ENCODE data around the gene OR13C5.
"Not testable (repeated sequence)": the region's sequence is repeated elsewhere in the genome, so short reads cannot be mapped to it uniquely, and the experiment has no call there.

The OR13C5 gene

GRCh38 chr9:104599313-104599712 lies at the start of gene OR13C5:
Gene OR13C5 (minus strand): TSS chr9:104599413. CDS start chr9:104599413, 0 bp downstream.
- not testable (repeated sequence) for H3K4me3 Mint-ChIP-seq, DNase-seq

GRCh38 chr9:104635456-104635855 lies 36.2 kb upstream of the OR13C5 start:
- H3K4me1 Mint-ChIP-seq (ENCODE audit: low read depth) = no peaks in the 10 kb centered on the region
- peaks cover 26% of the 10 kb centered on the region for H3K9me3 Mint-ChIP-seq
- no peak overlapping the region for H3K27ac Mint-ChIP-seq
- no peak overlapping the region for H3K4me3 Mint-ChIP-seq
- no peaks in the 10 kb centered on the region for H3K27me3 Mint-ChIP-seq
- no peak for DNase-seq
- no peaks in the 10 kb centered on the region for H3K36me3 Mint-ChIP-seq (ENCODE audit: low read depth)

More at GRCh38 chr9:104599313-104599712, at the start of gene OR13C5:
- H3K9me3 Mint-ChIP-seq; H3K36me3 Mint-ChIP-seq (ENCODE audit: low read depth); H3K27me3 Mint-ChIP-seq; H3K27ac Mint-ChIP-seq; H3K4me1 Mint-ChIP-seq (ENCODE audit: low read depth): not testable (repeated sequence)

GRCh38 chr9:104633976-104634520 lies 34.8 kb upstream of the OR13C5 start:
- Mint-ChIP-seq H3K4me3 (no peak overlapping the region), H3K4me1 (ENCODE audit: low read depth) (no peaks in the 10 kb centered on the region), H3K9me3 (peaks cover 13% of the 10 kb centered on the region), H3K36me3 (ENCODE audit: low read depth) (no peaks in the 10 kb centered on the region), H3K27ac (no peak overlapping the region), H3K27me3 (no peaks in the 10 kb centered on the region)
- DNase-seq = no peak

DNA sequence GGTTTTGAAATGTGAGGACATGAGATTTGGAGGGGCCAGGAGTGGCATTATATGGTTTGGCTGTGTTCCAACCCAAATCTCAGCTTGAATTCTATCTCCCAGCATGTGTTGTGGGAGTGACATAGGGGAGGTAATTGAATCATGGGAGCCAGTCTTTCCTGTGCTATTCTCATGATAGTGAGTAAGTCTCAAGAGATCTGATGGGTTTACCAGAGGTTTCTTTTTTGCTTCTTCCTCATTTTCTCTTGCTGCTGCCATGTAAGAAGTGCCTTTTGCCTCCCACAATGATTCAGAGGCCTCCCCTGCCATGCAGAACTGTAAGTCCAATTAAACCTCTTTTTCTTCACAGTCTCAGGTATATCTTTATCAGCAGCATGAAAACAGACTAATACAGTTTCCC lies 26.8 kb upstream of the OR13C5 start:
- H3K27ac Mint-ChIP-seq; H3K4me3 Mint-ChIP-seq; H3K36me3 Mint-ChIP-seq (ENCODE audit: low read depth); H3K4me1 Mint-ChIP-seq (ENCODE audit: low read depth); H3K27me3 Mint-ChIP-seq; DNase-seq; H3K9me3 Mint-ChIP-seq: not testable (repeated sequence)

DNA sequence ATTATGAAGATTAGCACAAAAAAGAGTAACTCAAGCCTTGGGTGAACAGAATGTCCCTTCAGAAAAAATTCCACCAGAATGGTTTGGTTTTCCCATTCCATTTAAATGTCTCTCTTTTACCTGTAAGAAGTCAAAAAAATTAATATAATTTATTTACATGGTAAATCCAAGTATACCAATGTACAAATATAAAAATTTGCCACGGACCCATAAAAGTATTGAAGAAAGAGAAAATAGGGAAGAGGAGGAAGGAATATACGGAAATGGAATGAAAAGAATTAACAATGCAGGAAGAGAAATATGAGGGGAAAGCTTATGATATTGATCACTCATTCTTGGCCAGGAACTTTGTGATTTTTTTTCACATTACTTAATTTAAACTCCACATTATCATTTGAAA lies 18.9 kb upstream of the OR13C5 start, which contains the start of gene OR13C9:
Gene OR13C9, minus strand, starts transcription at position 101 of the 400 bp plus-strand sequence. Its CDS starts 0 bp downstream, at position 101.
- no peaks in the 10 kb centered on the region for H3K36me3 Mint-ChIP-seq (ENCODE audit: low read depth)
- H3K27me3 Mint-ChIP-seq = no peaks in the 10 kb centered on the region
- no peak for DNase-seq
- H3K4me1 Mint-ChIP-seq (ENCODE audit: low read depth) = no peaks in the 10 kb centered on the region
- no peaks in the 10 kb centered on the region for H3K9me3 Mint-ChIP-seq
- H3K4me3 Mint-ChIP-seq = no peak within 1 kb of the TSS
- H3K27ac Mint-ChIP-seq = no peak within 1 kb of the TSS

- H3K4me1 Mint-ChIP-seq (ENCODE audit: low read depth) = no peaks in the 10 kb centered on the region
- no peaks in the 10 kb centered on the region for H3K9me3 Mint-ChIP-seq
- no peaks in the 10 kb centered on the region for H3K27me3 Mint-ChIP-seq
- H3K27ac Mint-ChIP-seq = no peak overlapping the region
- H3K36me3 Mint-ChIP-seq (ENCODE audit: low read depth) = no peaks in the 10 kb centered on the region
- no peak for DNase-seq
- H3K4me3 Mint-ChIP-seq = no peak overlapping the region
Observed at GRCh38 chr9:104617418-104617817, 18.2 kb upstream of the OR13C5 start.

GRCh38 chr9:104611213-104611612 lies 12.0 kb upstream of the OR13C5 start:
- no peak for DNase-seq
- Mint-ChIP-seq H3K9me3 (no peaks in the 10 kb centered on the region), H3K4me3 (no peak overlapping the region), H3K27me3 (no peaks in the 10 kb centered on the region), H3K36me3 (ENCODE audit: low read depth) (no peaks in the 10 kb centered on the region), H3K27ac (no peak overlapping the region), H3K4me1 (ENCODE audit: low read depth) (no peaks in the 10 kb centered on the region)

GRCh38 chr9:104608336-104608735 lies 9.1 kb upstream of the OR13C5 start:
- H3K36me3 Mint-ChIP-seq (ENCODE audit: low read depth) = no peaks in the 10 kb centered on the region
- H3K9me3 Mint-ChIP-seq = no peaks in the 10 kb centered on the region
- no peak overlapping the region for H3K27ac Mint-ChIP-seq
- no peaks in the 10 kb centered on the region for H3K4me1 Mint-ChIP-seq (ENCODE audit: low read depth)
- no peaks in the 10 kb centered on the region for H3K27me3 Mint-ChIP-seq
- H3K4me3 Mint-ChIP-seq = no peak overlapping the region
- DNase-seq = no peak

GRCh38 chr9:104606152-104606551 lies 6.9 kb upstream of the OR13C5 start:
- no peak for DNase-seq
- H3K4me3 Mint-ChIP-seq = no peak overlapping the region
- H3K9me3 Mint-ChIP-seq = no peaks in the 10 kb centered on the region
- no peaks in the 10 kb centered on the region for H3K27me3 Mint-ChIP-seq
- H3K27ac Mint-ChIP-seq = no peak overlapping the region
- no peaks in the 10 kb centered on the region for H3K36me3 Mint-ChIP-seq (ENCODE audit: low read depth)
- H3K4me1 Mint-ChIP-seq (ENCODE audit: low read depth) = no peaks in the 10 kb centered on the region

DNA sequence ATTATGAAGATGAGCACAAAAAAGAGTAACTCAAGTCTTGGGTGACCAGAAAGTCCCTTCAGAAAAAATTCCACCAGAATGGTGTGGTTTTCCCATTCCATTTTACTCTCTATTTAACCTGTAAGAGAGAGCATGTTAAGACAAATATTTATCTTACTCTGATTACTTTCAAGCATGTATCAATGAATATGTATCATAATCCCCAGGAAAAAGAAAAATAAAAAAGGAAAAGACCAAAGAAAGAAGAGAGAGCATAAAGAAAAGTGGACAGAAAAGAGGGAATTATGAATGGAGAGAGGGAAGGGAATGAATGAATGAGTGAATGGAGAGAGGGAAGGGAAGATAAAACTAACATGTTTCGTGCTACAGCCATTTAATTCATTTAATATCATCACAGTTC lies 6.3 kb upstream of the OR13C5 start, which contains the start of gene OR13C2:
Gene OR13C2, minus strand, starts transcription at position 101 of the 400 bp plus-strand sequence. Its CDS starts 0 bp downstream, at position 101.
- not testable (repeated sequence) for H3K9me3 Mint-ChIP-seq

DNA sequence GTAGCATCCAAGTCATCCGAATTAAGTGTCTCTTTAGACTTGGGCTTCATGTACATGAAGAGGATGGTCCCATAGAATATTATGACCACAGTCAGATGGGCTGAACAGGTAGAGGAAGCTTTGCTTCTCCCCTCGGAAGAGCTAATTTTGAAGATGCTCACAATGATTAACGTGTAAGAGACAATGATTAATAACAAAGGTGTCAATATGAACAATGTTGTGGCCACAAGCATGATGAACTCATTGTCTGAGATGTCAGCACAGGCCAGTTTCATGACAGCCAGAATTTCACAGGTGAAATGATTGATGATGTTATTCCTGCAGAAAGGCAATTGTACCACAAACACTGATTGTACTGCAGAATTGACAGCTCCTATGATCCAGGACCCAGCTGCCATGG lies 5.6 kb upstream of the OR13C5 start:
- Mint-ChIP-seq H3K4me1 (ENCODE audit: low read depth) (no peaks in the 10 kb centered on the region), H3K27me3 (no peaks in the 10 kb centered on the region), H3K4me3 (no peak overlapping the region), H3K9me3 (no peaks in the 10 kb centered on the region), H3K27ac (no peak overlapping the region), H3K36me3 (ENCODE audit: low read depth) (no peaks in the 10 kb centered on the region)
- no peak for DNase-seq

More for the DNA sequence above, 6.3 kb upstream of the OR13C5 start, which contains the start of gene OR13C2:
- H3K27ac Mint-ChIP-seq; H3K36me3 Mint-ChIP-seq (ENCODE audit: low read depth); H3K27me3 Mint-ChIP-seq; DNase-seq; H3K4me1 Mint-ChIP-seq (ENCODE audit: low read depth); H3K4me3 Mint-ChIP-seq: not testable (repeated sequence)

- not testable (repeated sequence) for H3K9me3 Mint-ChIP-seq, H3K4me3 Mint-ChIP-seq
Observed at GRCh38 chr9:104598749-104599148, 464 bp downstream of the OR13C5 start.

GRCh38 chr9:104589626-104590025 lies 9.6 kb downstream of the OR13C5 start:
- Mint-ChIP-seq H3K9me3 (no peaks in the 10 kb centered on the region), H3K27me3 (no peaks in the 10 kb centered on the region), H3K4me3 (no peak overlapping the region), H3K4me1 (ENCODE audit: low read depth) (no peaks in the 10 kb centered on the region), H3K27ac (no peak overlapping the region), H3K36me3 (ENCODE audit: low read depth) (no peaks in the 10 kb centered on the region)
- no peak for DNase-seq

More at GRCh38 chr9:104598749-104599148, 464 bp downstream of the OR13C5 start:
- not testable (repeated sequence) for H3K4me1 Mint-ChIP-seq (ENCODE audit: low read depth); H3K27ac Mint-ChIP-seq; H3K27me3 Mint-ChIP-seq; DNase-seq; H3K36me3 Mint-ChIP-seq (ENCODE audit: low read depth)

DNA sequence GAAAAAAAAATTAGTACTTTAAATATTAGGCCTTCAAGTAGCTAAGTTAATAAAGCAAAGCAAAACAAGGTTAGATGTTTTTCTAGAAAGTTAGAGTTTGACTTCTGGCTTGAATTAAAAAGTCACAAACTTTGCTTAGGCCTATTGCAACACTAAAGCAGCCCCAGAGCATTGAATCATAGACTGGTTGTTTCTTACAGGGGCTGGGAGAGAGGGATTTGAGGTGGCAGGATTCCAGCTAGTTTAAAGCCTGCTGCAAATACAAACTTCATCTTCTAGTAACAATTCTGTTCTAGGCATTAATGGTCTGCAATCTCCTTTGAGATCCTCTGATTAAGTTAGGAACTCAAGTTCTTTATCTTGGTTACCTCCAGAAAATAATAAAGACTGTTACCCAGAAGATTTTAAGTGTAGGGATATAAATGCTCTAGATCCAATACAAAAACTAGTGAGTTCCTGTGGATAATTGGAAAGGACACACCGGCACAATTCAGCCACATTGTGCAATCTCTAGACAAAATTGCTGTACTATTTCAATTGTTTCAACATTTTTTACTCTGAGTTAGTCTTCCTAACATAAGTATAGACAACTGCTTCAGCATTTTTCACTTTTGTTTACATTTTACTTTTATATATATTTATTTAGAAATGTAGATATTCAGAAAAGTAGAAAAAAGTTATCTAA lies 12.6 kb downstream of the OR13C5 start:
- DNase-seq = no peak
- H3K36me3 Mint-ChIP-seq (ENCODE audit: low read depth) = no peaks in the 10 kb centered on the region
- no peaks in the 10 kb centered on the region for H3K4me1 Mint-ChIP-seq (ENCODE audit: low read depth)
- H3K27me3 Mint-ChIP-seq = no peaks in the 10 kb centered on the region
- H3K27ac Mint-ChIP-seq = no peak overlapping the region
- no peaks in the 10 kb centered on the region for H3K9me3 Mint-ChIP-seq
- H3K4me3 Mint-ChIP-seq = no peak overlapping the region

- Mint-ChIP-seq H3K4me1 (ENCODE audit: low read depth) (no peaks in the 10 kb centered on the region), H3K36me3 (ENCODE audit: low read depth) (no peaks in the 10 kb centered on the region), H3K4me3 (no peak overlapping the region), H3K27ac (no peak overlapping the region), H3K27me3 (no peaks in the 10 kb centered on the region), H3K9me3 (no peaks in the 10 kb centered on the region)
- DNase-seq = no peak
Observed at GRCh38 chr9:104580562-104580961, 18.7 kb downstream of the OR13C5 start.
